Suprapubic skin (tissue), 4 donors: ENCODE results near the gene PRADC1. TPM values are rescaled to one million over a fixed set of nuclear protein-coding genes. Genes with fewer than 3 reads are reported as not detected.

Source experiments
- DNase-seq, 2 donors: peaks; one replicate each; pipeline ENCODE4 v3.0.0-alpha.2; 2019; ENCODE audit warnings: low spot score in 2 of 2
- H3K27ac ChIP-seq: fragments of 200-600 bp; sonication (generic); one replicate; pipeline ENCODE4 v1.5.1; 2019
- H3K27me3 ChIP-seq: fragments of 200-600 bp; sonication (generic); one replicate; pipeline ENCODE4 v1.5.1; 2019
- H3K36me3 ChIP-seq: fragments of 200-600 bp; sonication (generic); one replicate; pipeline ENCODE4 v1.5.1; 2019
- H3K4me1 ChIP-seq: fragments of 200-600 bp; sonication (generic); one replicate; pipeline ENCODE4 v1.5.1; 2019
- H3K4me3 ChIP-seq: fragments of 200-600 bp; sonication (generic); one replicate; pipeline ENCODE4 v1.5.1; 2019; ENCODE audit warnings: mild to moderate bottlenecking
- H3K9me3 ChIP-seq: fragments of 200-600 bp; sonication (generic); one replicate; pipeline ENCODE4 v1.5.1; 2019
- EP300 ChIP-seq: sonication (generic); formaldehyde crosslinking; IDR thresholded peaks from one replicate; pipeline ENCODE4 v1.6.1; 2017; ENCODE audit warnings: antibody characterized with exemption
- POLR2A ChIP-seq, 2 donors: fragments of 450-650 bp; IDR thresholded peaks; one replicate each; pipeline ENCODE4 v1.6.1; 2017; ENCODE audit warnings: antibody characterized with exemption in 2 of 2, mild to moderate bottlenecking in 2 of 2, moderate library complexity in 2 of 2
- POLR2AphosphoS5 ChIP-seq, 3 donors: sonication (generic); formaldehyde crosslinking; IDR thresholded peaks; one replicate each; pipeline ENCODE4 v1.6.1; 2017; ENCODE audit warnings: antibody characterized with exemption in 3 of 3
- WGBS: methylation state at CpG from one replicate; pipeline ENCODE4 v1.1.5; 2018; 5-methylcytosine and 5-hydroxymethylcytosine counted together
- total RNA-seq, 4 donors: library from RNA; depleted of rRNA; stranded (reverse); fragments of >200 nt; gene quantifications; one replicate each; pipeline ENCODE4 v1.1.0, GENCODE V29; 2016
- TF ChIP-seq, protein P1 (sequence below), 2 donors: fragments of 200-600 bp in 1 of 2; fragments of 450-650 bp in 1 of 2; sonication (generic) in 1 of 2; IDR thresholded peaks; one replicate each; pipeline ENCODE4 v1.5.1; 2016 to 2019; ENCODE audit warnings: antibody characterized with exemption in 2 of 2, mild to moderate bottlenecking in 1 of 2, moderate library complexity in 1 of 2

Gene PRADC1
- total RNA-seq, 4 donors from 2014 or later, result 7.4 to 34.8 (median 25.3) TPM

DNA sequence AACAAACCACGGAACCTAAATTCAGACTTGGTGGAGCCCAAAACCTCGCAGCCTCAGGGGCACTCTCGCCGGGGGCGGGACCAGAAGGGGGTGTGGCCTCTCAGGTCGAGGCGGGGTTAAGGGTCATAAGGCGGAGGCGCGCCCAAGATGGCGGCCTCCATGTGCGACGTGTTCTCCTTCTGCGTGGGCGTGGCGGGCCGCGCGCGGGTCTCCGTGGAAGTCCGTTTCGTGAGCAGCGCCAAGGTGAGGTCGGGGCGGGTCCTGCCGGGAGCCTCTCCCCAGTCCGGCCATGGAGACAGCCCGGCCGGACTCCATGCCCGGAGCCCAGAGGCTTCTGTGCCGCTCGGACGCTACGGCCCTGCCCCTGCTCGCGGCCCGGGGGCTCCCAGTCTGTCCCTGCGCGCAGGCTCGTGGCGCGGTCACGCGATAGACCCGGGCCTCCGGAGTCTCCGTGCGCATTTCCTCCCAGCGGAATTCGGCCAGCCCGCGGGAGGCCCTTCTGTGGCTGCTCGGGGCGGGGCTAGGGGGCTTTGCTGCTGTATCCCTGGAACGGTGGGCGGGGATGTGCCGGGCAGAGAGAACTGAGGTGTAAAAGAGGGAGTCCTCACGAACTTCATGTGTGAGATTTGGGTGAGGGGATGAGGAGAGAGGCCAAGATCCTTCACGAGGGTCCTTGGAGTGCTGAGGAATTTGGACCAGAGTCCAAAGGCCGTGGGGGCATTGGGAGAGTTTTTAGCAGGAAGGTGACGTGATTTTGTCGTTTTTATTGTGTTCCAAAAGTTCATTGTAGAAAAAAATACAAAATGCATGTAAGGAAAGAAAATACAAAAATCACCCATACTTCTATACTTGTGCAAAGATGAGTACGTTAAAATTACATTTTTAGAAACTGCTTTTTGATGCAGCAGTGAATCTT is 18.7 kb downstream of the PRADC1 start, which contains the start of gene SMYD5:
Gene SMYD5, plus strand, starts transcription at position 126 of the 916 bp plus-strand sequence. Its CDS starts 22 bp downstream, at position 148.
- Histone ChIP-seq H3K27me3 (no peaks in the 10 kb centered on the region), H3K36me3 (peaks cover 11% of the 10 kb centered on the region), H3K9me3 (no peaks in the 10 kb centered on the region), H3K27ac (peak within 1 kb of the TSS; percentile 62), H3K4me3 (peak within 1 kb of the TSS; percentile 82), H3K4me1 (peaks cover 24% of the 10 kb centered on the region)
- 2% methylated on average over 12 of the region's 64 CpGs for WGBS
- peak; percentile 92 to 93 for DNase-seq
- TF ChIP-seq EP300 (no peak), POLR2A (IDR thresholded peaks at IDR 0.05) (no peak), POLR2AphosphoS5 (IDR thresholded peaks at IDR 0.05) (no peak)
- TF ChIP-seq, protein P1, sequence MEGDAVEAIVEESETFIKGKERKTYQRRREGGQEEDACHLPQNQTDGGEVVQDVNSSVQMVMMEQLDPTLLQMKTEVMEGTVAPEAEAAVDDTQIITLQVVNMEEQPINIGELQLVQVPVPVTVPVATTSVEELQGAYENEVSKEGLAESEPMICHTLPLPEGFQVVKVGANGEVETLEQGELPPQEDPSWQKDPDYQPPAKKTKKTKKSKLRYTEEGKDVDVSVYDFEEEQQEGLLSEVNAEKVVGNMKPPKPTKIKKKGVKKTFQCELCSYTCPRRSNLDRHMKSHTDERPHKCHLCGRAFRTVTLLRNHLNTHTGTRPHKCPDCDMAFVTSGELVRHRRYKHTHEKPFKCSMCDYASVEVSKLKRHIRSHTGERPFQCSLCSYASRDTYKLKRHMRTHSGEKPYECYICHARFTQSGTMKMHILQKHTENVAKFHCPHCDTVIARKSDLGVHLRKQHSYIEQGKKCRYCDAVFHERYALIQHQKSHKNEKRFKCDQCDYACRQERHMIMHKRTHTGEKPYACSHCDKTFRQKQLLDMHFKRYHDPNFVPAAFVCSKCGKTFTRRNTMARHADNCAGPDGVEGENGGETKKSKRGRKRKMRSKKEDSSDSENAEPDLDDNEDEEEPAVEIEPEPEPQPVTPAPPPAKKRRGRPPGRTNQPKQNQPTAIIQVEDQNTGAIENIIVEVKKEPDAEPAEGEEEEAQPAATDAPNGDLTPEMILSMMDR (IDR thresholded peaks at IDR 0.05), result no peak

DNA sequence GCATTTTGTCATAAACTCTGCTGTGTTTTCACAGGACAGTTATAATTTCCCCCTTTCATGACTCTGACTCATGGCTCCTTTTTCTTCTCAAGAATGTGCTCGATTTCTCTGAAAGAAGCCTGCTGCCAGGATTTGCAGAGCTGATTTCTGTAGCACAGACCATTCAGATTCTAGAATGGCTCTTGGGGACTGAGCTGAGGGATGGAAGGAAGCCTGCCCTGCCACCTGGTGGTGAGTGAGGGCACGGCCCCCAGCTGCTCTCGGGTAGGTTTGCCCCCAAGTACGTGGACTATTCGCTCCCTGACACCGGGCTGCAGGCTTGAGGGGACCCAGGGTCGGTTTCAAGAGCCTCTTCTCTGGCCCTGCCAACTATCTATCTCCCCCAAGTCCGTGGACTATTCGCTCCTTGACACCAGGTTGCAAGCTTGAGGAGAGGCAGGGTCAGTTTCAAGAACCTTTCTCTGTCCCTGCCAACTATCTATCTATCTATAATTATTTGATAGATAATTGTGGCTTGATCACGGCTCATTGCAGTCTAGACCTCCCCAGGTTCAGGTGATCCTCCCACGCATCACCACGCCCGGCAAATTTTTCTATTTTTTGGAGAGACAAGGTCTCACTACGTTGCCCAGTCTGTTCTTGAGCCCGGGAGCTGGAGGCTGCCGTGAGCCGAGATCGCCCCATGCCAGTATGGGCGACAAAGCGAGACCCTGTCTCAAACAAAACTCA is 20.4 kb downstream of the PRADC1 start:
- DNase-seq, result peak in 1 of 2 donors; percentile 76
- no peaks in the 10 kb centered on the region for H3K27me3 ChIP-seq
- H3K4me3 ChIP-seq, result no peak overlapping the region
- WGBS, result 63% methylated on average over 18 of the region's 20 CpGs
- H3K4me1 ChIP-seq, result peaks cover 24% of the 10 kb centered on the region
- no peaks in the 10 kb centered on the region for H3K9me3 ChIP-seq
- no peak for TF ChIP-seq EP300
- TF ChIP-seq, protein P1 (IDR thresholded peaks at IDR 0.05), result peak; percentile 81 to 96
- H3K36me3 ChIP-seq, result no peaks in the 10 kb centered on the region
- no peak overlapping the region for H3K27ac ChIP-seq

DNA sequence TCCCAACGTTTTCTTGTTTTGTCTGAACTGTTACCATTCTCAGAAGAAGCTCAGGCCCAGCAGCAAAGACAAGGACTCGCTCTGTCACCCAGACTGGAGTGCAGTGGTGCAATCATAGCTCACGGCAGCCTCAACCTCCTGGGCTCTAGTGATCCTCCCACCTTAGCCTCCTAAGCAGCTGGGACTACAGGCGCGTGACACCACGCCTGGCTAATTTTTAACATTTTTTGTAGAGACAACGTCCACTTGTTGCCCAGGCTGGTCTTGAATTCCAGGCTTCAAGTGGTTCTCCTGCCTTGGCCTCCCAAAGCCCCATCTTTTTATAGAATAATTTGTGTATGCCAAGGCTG is 21.0 kb downstream of the PRADC1 start:
- TF ChIP-seq POLR2AphosphoS5 (IDR thresholded peaks at IDR 0.05), result no peak
- no peak for TF ChIP-seq POLR2A (IDR thresholded peaks at IDR 0.05)
- TF ChIP-seq EP300, result no peak
- TF ChIP-seq, protein P1 (IDR thresholded peaks at IDR 0.05), result no peak
- no peak overlapping the region for H3K4me3 ChIP-seq
- no peaks in the 10 kb centered on the region for H3K27me3 ChIP-seq
- 78% methylated on average over 7 of the region's 7 CpGs for WGBS
- H3K4me1 ChIP-seq, result peaks cover 24% of the 10 kb centered on the region
- no peaks in the 10 kb centered on the region for H3K36me3 ChIP-seq
- H3K9me3 ChIP-seq, result no peaks in the 10 kb centered on the region
- H3K27ac ChIP-seq, result no peak overlapping the region
- DNase-seq, result no peak

DNA sequence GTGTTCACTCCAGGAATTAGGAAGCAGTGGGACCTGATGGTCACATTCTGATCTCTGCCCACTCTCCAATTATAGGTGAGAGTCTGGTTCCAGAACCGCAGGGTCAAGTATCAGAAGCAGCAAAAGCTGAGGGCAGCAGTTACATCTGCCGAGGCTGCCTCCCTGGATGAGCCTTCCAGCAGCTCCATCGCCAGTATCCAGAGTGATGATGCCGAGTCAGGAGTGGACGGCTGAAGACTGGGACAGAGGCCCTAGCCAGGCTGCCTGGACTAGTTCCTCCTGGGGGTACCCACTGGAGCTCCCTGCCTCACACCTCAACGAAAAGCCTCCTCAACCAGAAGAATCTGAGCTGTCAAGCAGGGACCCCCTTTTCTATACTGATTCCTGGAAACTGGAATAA is 22.3 kb downstream of the PRADC1 start:
- Histone ChIP-seq H3K27me3 (peaks cover 7% of the 10 kb centered on the region), H3K4me1 (peaks cover 22% of the 10 kb centered on the region), H3K36me3 (no peaks in the 10 kb centered on the region), H3K4me3 (no peak overlapping the region), H3K9me3 (no peaks in the 10 kb centered on the region), H3K27ac (no peak overlapping the region)
- 89% methylated on average over 6 of the region's 6 CpGs for WGBS
- TF ChIP-seq EP300, result no peak
- TF ChIP-seq POLR2AphosphoS5 (IDR thresholded peaks at IDR 0.05), result no peak
- TF ChIP-seq POLR2A (IDR thresholded peaks at IDR 0.05), result no peak
- TF ChIP-seq, protein P1 (IDR thresholded peaks at IDR 0.05), result no peak
- no peak for DNase-seq

DNA sequence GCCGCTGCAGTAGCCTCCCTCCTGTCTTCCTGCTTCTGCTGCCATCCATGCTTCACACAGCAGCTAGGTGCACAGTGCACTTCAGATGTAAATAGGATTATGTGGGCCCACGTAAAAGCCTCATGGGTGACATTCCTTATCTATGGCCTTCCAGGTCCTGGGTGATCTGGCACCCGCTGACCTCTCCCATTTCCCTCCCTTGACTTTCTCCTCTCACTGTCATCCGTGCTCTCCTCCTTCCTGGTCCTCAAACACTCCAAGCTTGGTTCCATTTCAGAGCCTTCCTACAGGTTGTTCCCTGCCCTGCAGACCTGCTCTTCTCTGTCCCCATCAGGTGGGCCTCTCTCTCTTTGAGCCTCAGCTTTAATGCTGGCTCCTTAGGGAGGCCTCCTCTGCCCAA is 23.0 kb downstream of the PRADC1 start:
- 78% methylated on average over 4 of the region's 4 CpGs for WGBS
- Histone ChIP-seq H3K9me3 (no peaks in the 10 kb centered on the region), H3K4me3 (no peak overlapping the region), H3K36me3 (no peaks in the 10 kb centered on the region), H3K27me3 (peaks cover 14% of the 10 kb centered on the region), H3K4me1 (peaks cover 15% of the 10 kb centered on the region), H3K27ac (no peak overlapping the region)
- TF ChIP-seq POLR2A (IDR thresholded peaks at IDR 0.05) (no peak), EP300 (no peak), POLR2AphosphoS5 (IDR thresholded peaks at IDR 0.05) (no peak)
- TF ChIP-seq, protein P1 (IDR thresholded peaks at IDR 0.05), result no peak
- DNase-seq, result no peak
